WTC11 (cell line): ENCODE measurements around the gene TRAP1. TPM values are rescaled to one million over a fixed set of nuclear protein-coding genes. Genes with fewer than 3 reads are reported as not detected.

ENCODE experiments used
- ATAC-seq: fragments of 200-7000 bp; cut with Tn5 transposase; 2 replicates; pipeline ENCODE4 v1.10.0; 2021; ENCODE audit warnings: mild to moderate bottlenecking, moderate library complexity
- CTCF ChIA-PET: fragments of 300-600 bp; sonication (Branson Sonifier 250); formaldehyde crosslinking; loops from one replicate; lab custom pipeline; 2021; ENCODE audit warnings: antibody characterized with exemption; lab: Charles Lee
- POLR2A ChIA-PET: fragments of 350-600 bp; sonication (Branson Sonifier 250); formaldehyde crosslinking; loops from one replicate; lab custom pipeline; 2021; ENCODE audit warnings: antibody characterized with exemption; lab: Charles Lee
- DNase-seq: peaks from one replicate; pipeline ENCODE4 v3.0.0; 2021; ENCODE audit warnings: low spot score
- H3K27ac Mint-ChIP-seq: 2 replicates; pipeline ENCODE4 v1.8.0; 2021; ENCODE audit warnings: mixed read lengths
- H3K27me3 Mint-ChIP-seq: 2 replicates; pipeline ENCODE4 v1.8.0; 2021; ENCODE audit warnings: low read depth, mild to moderate bottlenecking, moderate library complexity, mixed read lengths
- H3K36me3 Mint-ChIP-seq: 2 replicates; pipeline ENCODE4 v1.8.0; 2021; ENCODE audit warnings: mixed read lengths
- H3K4me1 Mint-ChIP-seq: 2 replicates; pipeline ENCODE4 v1.8.0; 2022; ENCODE audit warnings: mixed read lengths
- H3K4me3 Mint-ChIP-seq: 2 replicates; pipeline ENCODE4 v1.8.0; 2021; ENCODE audit warnings: mild to moderate bottlenecking, moderate library complexity, mixed read lengths
- H3K9me3 Mint-ChIP-seq: 2 replicates; pipeline ENCODE4 v1.8.0; 2021; ENCODE audit warnings: mixed read lengths
- ATF1 ChIP-seq: sonication (generic); formaldehyde crosslinking; IDR thresholded peaks from 2 replicates; pipeline ENCODE4 v1.8.1; 2023; ENCODE audit warnings: mild to moderate bottlenecking, moderate library complexity, missing genetic modification reagents
- CBFB ChIP-seq: sonication (generic); formaldehyde crosslinking; IDR thresholded peaks from 2 replicates; pipeline ENCODE4 v1.8.1; 2022; ENCODE audit warnings: mild to moderate bottlenecking, low read depth, missing genetic modification reagents
- CREB1 ChIP-seq: sonication (generic); formaldehyde crosslinking; IDR thresholded peaks from 2 replicates; pipeline ENCODE4 v1.8.0; 2023; ENCODE audit warnings: mild to moderate bottlenecking, missing genetic modification reagents
- HMGXB4 ChIP-seq: sonication (generic); formaldehyde crosslinking; IDR thresholded peaks from 2 replicates; pipeline ENCODE4 v1.8.1; 2023; ENCODE audit warnings: mild to moderate bottlenecking, moderate library complexity, missing genetic modification reagents
- IRF2 ChIP-seq: sonication (generic); formaldehyde crosslinking; IDR thresholded peaks from 2 replicates; pipeline ENCODE4 v1.8.0; 2022; ENCODE audit warnings: low read depth, missing genetic modification reagents, borderline replicate concordance
- MXD4 ChIP-seq: fragments of 250-450 bp; sonication (Bioruptor Pico); IDR thresholded peaks from 2 replicates; pipeline ENCODE4 v1.8.0; 2021; ENCODE audit warnings: mild to moderate bottlenecking, moderate library complexity, borderline replicate concordance
- MYBL2 ChIP-seq: sonication (generic); formaldehyde crosslinking; IDR thresholded peaks from 2 replicates; pipeline ENCODE4 v1.8.1; 2023; ENCODE audit warnings: mild to moderate bottlenecking, moderate library complexity, missing genetic modification reagents
- PRRX2 ChIP-seq: fragments of 250-450 bp; sonication (Bioruptor Pico); IDR thresholded peaks from 2 replicates; pipeline ENCODE4 v1.8.0; 2021; ENCODE audit warnings: mild to moderate bottlenecking
- TP53 ChIP-seq: sonication (generic); formaldehyde crosslinking; IDR thresholded peaks from 2 replicates; pipeline ENCODE4 v1.8.1; 2023; ENCODE audit warnings: mild to moderate bottlenecking, missing genetic modification reagents
- ZNF263 ChIP-seq: sonication (generic); formaldehyde crosslinking; IDR thresholded peaks from 2 replicates; pipeline ENCODE4 v1.8.1; 2022; ENCODE audit warnings: low read depth, mild to moderate bottlenecking, moderate library complexity, missing genetic modification reagents
- ZNF317 ChIP-seq: sonication (generic); formaldehyde crosslinking; IDR thresholded peaks from 2 replicates; pipeline ENCODE4 v1.8.1; 2023; ENCODE audit warnings: low read depth, mild to moderate bottlenecking, moderate library complexity, missing genetic modification reagents, borderline replicate concordance
- total RNA-seq: library from RNA; stranded (reverse); gene quantifications from 3 replicates; pipeline ENCODE4 v1.2.3, GENCODE V29; 2021
- TF ChIP-seq, protein P1 (sequence below): sonication (generic); formaldehyde crosslinking; IDR thresholded peaks from 2 replicates; pipeline ENCODE4 v1.8.1; 2022; ENCODE audit warnings: low read depth, missing genetic modification reagents, borderline replicate concordance
- TF ChIP-seq, protein P2 (sequence below): sonication (generic); formaldehyde crosslinking; IDR thresholded peaks from 2 replicates; pipeline ENCODE4 v1.8.1; 2023; ENCODE audit warnings: mild to moderate bottlenecking, missing genetic modification reagents, moderate library complexity
- TF ChIP-seq, protein P3 (sequence below): sonication (generic); formaldehyde crosslinking; IDR thresholded peaks from 2 replicates; pipeline ENCODE4 v1.8.0; 2022; ENCODE audit warnings: mild to moderate bottlenecking, missing genetic modification reagents
- TF ChIP-seq, protein P4 (sequence below): fragments of 250-450 bp; sonication (Bioruptor Pico); IDR thresholded peaks from 2 replicates; pipeline ENCODE4 v1.9.0; 2021; ENCODE audit warnings: mild to moderate bottlenecking

Gene TRAP1
- total RNA-seq, 1 experiment from 2014 or later, result 285 TPM

DNA sequence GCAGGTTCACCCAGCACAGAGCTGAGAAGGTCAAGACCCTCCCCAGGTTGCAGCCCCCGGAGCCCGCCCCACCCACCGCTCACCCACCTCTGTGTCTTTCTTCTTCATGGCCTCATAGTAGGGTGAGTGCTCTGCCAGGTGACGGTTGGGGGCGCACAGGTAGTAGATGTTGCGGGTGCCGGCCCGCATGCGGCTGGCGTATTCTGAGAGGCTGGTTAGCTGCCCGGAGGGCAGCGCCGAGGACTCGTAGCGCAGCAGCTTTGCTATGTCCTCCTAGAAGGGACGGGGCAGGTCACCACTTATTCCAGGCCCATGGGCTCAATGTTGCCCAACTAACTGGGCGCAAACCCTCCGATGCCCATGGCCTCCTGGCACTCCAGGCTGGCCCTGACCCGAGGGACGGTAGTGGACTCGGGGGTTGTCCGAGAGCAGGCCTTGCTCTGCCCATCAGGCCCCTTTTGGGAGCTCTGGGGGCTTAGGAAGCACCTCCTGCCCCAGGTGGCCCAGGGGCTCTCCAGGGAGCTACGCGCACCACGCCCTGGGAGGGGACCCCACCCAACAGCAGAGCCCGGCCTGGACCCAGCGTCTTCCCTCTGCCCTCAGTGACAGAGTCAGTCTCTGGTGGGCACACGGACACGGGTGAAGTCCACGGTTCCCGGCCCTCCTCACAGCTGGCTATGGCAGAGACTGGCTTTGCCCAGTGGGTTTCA, 53.0 kb downstream of the TRAP1 start:
- TF ChIP-seq, protein P1, sequence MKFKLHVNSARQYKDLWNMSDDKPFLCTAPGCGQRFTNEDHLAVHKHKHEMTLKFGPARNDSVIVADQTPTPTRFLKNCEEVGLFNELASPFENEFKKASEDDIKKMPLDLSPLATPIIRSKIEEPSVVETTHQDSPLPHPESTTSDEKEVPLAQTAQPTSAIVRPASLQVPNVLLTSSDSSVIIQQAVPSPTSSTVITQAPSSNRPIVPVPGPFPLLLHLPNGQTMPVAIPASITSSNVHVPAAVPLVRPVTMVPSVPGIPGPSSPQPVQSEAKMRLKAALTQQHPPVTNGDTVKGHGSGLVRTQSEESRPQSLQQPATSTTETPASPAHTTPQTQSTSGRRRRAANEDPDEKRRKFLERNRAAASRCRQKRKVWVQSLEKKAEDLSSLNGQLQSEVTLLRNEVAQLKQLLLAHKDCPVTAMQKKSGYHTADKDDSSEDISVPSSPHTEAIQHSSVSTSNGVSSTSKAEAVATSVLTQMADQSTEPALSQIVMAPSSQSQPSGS (CRISPR knock-in tag), result no peak
- TF ChIP-seq ZNF317, result no peak
- no peak for TF ChIP-seq ZNF263
- no peak for TF ChIP-seq HMGXB4 (CRISPR knock-in tag)
- TF ChIP-seq PRRX2 (CRISPR knock-in tag), result no peak
- TF ChIP-seq TP53, result no peak
- TF ChIP-seq ATF1 (CRISPR knock-in tag), result no peak
- TF ChIP-seq IRF2 (CRISPR knock-in tag), result no peak
- ATAC-seq, result no peak
- Mint-ChIP-seq H3K4me3 (no peak overlapping the region), H3K27me3 (no peaks in the 10 kb centered on the region; the same call in 1 of the 2 replicates), H3K9me3 (no peaks in the 10 kb centered on the region), H3K4me1 (no peaks in the 10 kb centered on the region), H3K36me3 (peaks cover 72% of the 10 kb centered on the region), H3K27ac (no peak overlapping the region)
- no peak for DNase-seq
- ChIA-PET POLR2A (no interaction called here), CTCF (no interaction called here)

GRCh38 chr16:3662601-3663000, 54.7 kb downstream of the TRAP1 start:
- H3K4me3 Mint-ChIP-seq, result no peak overlapping the region
- H3K9me3 Mint-ChIP-seq, result no peaks in the 10 kb centered on the region
- no peaks in the 10 kb centered on the region for H3K4me1 Mint-ChIP-seq
- ATAC-seq (no peak), DNase-seq (no peak)
- no peak overlapping the region for H3K27ac Mint-ChIP-seq
- TF ChIP-seq MYBL2 (CRISPR knock-in tag) (no peak), MXD4 (no peak), HMGXB4 (CRISPR knock-in tag) (no peak), CBFB (no peak), CREB1 (no peak)
- TF ChIP-seq, protein P2, sequence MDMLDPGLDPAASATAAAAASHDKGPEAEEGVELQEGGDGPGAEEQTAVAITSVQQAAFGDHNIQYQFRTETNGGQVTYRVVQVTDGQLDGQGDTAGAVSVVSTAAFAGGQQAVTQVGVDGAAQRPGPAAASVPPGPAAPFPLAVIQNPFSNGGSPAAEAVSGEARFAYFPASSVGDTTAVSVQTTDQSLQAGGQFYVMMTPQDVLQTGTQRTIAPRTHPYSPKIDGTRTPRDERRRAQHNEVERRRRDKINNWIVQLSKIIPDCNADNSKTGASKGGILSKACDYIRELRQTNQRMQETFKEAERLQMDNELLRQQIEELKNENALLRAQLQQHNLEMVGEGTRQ (CRISPR knock-in tag), result no peak
- TF ChIP-seq, protein P3, sequence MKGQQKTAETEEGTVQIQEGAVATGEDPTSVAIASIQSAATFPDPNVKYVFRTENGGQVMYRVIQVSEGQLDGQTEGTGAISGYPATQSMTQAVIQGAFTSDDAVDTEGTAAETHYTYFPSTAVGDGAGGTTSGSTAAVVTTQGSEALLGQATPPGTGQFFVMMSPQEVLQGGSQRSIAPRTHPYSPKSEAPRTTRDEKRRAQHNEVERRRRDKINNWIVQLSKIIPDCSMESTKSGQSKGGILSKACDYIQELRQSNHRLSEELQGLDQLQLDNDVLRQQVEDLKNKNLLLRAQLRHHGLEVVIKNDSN (CRISPR knock-in tag), result no peak
- TF ChIP-seq, protein P4, sequence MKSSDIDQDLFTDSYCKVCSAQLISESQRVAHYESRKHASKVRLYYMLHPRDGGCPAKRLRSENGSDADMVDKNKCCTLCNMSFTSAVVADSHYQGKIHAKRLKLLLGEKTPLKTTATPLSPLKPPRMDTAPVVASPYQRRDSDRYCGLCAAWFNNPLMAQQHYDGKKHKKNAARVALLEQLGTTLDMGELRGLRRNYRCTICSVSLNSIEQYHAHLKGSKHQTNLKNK (CRISPR knock-in tag), result no peak
- POLR2A ChIA-PET, result no interaction called here
- CTCF ChIA-PET, result interaction anchor here (0.6 to 2.2 kb wide), 4 partner anchors 9 to 138 kb away, joined by 3 to 6 read pairs (median 4); no protein-coding TSS in a partner anchor
- H3K36me3 Mint-ChIP-seq, result peaks cover 79% of the 10 kb centered on the region
- H3K27me3 Mint-ChIP-seq, result no peaks in the 10 kb centered on the region; the same call in 1 of the 2 replicates
